Fibroblast of lung (primary cell): ENCODE data around the gene NLRP3. TPM values are rescaled to one million over a fixed set of nuclear protein-coding genes. Genes with fewer than 3 reads are reported as not detected.
A peak's percentile ranks its signal among the peaks of the same experiment; 100 is the strongest.

Experiments used
- DNase-seq, 2 donors: peaks; one replicate each; pipeline versions ENCODE4 v3.0.0 to v3.0.0-alpha.2; 2010; ENCODE audit warnings: low read depth in 2 of 2
- H2AFZ ChIP-seq: 2 replicates; pipeline ENCODE4 v1.5.1; 2012; ENCODE audit warnings: low read length, control low read depth, inconsistent platforms
- H3K27ac ChIP-seq: 2 replicates; pipeline ENCODE4 v1.5.1; 2011; ENCODE audit warnings: low read length, control low read depth; ENCODE audit not compliant: insufficient read depth
- H3K27me3 ChIP-seq: 2 replicates; pipeline ENCODE4 v1.5.1; 2011; ENCODE audit warnings: mild to moderate bottlenecking, low read length; ENCODE audit not compliant: control insufficient read depth, insufficient read depth
- H3K36me3 ChIP-seq: 2 replicates; pipeline ENCODE4 v1.5.1; 2011; ENCODE audit warnings: low read length; ENCODE audit not compliant: control insufficient read depth, insufficient read depth
- H3K4me1 ChIP-seq: 2 replicates; pipeline ENCODE4 v1.5.1; 2011; ENCODE audit warnings: low read length; ENCODE audit not compliant: control insufficient read depth, insufficient read depth; ENCODE audit errors: extremely low read depth
- H3K4me2 ChIP-seq: 2 replicates; pipeline ENCODE4 v1.5.1; 2011; ENCODE audit warnings: low read length, control low read depth; ENCODE audit not compliant: insufficient read depth; ENCODE audit errors: extremely low read depth
- H3K4me3 ChIP-seq, 4 experiments: fragments of 200-600 bp in 1 of 4; sonication (generic) in 1 of 4; replicated peaks in 1 of 4; 2 replicates each; pipeline ENCODE4 v1.5.1; 2011 to 2016; ENCODE audit warnings: low read length in 4 of 4, low read depth in 3 of 4, mild to moderate bottlenecking in 3 of 4, control low read depth in 2 of 4, inconsistent platforms in 1 of 4, mixed read lengths in 1 of 4; ENCODE audit not compliant: insufficient read depth in 1 of 4; ENCODE audit errors: control extremely low read depth in 1 of 4
- H3K79me2 ChIP-seq: 2 replicates; pipeline ENCODE4 v1.5.1; 2012; ENCODE audit warnings: mild to moderate bottlenecking, low read length, inconsistent platforms; ENCODE audit not compliant: control insufficient read depth, insufficient read depth
- H3K9ac ChIP-seq: 2 replicates; pipeline ENCODE4 v1.5.1; 2011; ENCODE audit warnings: mild to moderate bottlenecking, low read length, control low read depth; ENCODE audit not compliant: insufficient read depth
- H3K9me3 ChIP-seq: 2 replicates; pipeline ENCODE4 v1.5.1; 2012; ENCODE audit warnings: low read depth, low read length; ENCODE audit not compliant: control insufficient read depth, insufficient read depth
- H4K20me1 ChIP-seq: 2 replicates; pipeline ENCODE4 v1.5.1; 2011; ENCODE audit warnings: low read length; ENCODE audit not compliant: control insufficient read depth, insufficient read depth; ENCODE audit errors: extremely low read depth
- EZH2 ChIP-seq: IDR thresholded peaks from 2 replicates; pipeline ENCODE4 v1.5.1; 2012; ENCODE audit warnings: low read length, control low read depth, mild to moderate bottlenecking; ENCODE audit errors: missing control alignments
- polyA plus RNA-seq, 2 donors: library from polyadenylated mRNA; depleted of rRNA in 1 of 2; stranded (reverse) in 1 of 2; unstranded in 1 of 2; fragments of >200 nt; gene quantifications; 2 replicates each; pipeline ENCODE4 v1.2.1, GENCODE V29; 2011 to 2012; ENCODE audit warnings: missing spikeins in 1 of 2
- total RNA-seq: library from RNA; depleted of rRNA; stranded (reverse); fragments of >200 nt; gene quantifications from 2 replicates; pipeline ENCODE4 v1.2.1, GENCODE V29; 2014
- TF ChIP-seq, protein P1 (sequence below), 2 donors: IDR thresholded peaks in 1 of 2; conservative IDR thresholded peaks in 1 of 2; 1 replicate in 1 of 2; 2 replicates in 1 of 2; pipeline ENCODE4 v1.5.1; 2011 to 2012; ENCODE audit warnings: low read length in 2 of 2, control low read depth in 1 of 2, inconsistent platforms in 1 of 2, low read depth in 1 of 2, mild to moderate bottlenecking in 1 of 2

NLRP3 gene
- total and polyA plus RNA-seq, 2 donors (not counting 1 experiment from before 2014, with no cell fraction given): under 0.01 to 0.07 TPM

GRCh38 chr1:247487057-247487456 is 71.1 kb downstream of the NLRP3 start:
- H3K79me2 ChIP-seq: no peaks in the 10 kb centered on the region
- H3K4me2 ChIP-seq: no peak overlapping the region
- no peaks in the 10 kb centered on the region for H3K36me3 ChIP-seq
- peak in 1 of 2 donors; percentile 21 for DNase-seq
- TF ChIP-seq, protein P1, sequence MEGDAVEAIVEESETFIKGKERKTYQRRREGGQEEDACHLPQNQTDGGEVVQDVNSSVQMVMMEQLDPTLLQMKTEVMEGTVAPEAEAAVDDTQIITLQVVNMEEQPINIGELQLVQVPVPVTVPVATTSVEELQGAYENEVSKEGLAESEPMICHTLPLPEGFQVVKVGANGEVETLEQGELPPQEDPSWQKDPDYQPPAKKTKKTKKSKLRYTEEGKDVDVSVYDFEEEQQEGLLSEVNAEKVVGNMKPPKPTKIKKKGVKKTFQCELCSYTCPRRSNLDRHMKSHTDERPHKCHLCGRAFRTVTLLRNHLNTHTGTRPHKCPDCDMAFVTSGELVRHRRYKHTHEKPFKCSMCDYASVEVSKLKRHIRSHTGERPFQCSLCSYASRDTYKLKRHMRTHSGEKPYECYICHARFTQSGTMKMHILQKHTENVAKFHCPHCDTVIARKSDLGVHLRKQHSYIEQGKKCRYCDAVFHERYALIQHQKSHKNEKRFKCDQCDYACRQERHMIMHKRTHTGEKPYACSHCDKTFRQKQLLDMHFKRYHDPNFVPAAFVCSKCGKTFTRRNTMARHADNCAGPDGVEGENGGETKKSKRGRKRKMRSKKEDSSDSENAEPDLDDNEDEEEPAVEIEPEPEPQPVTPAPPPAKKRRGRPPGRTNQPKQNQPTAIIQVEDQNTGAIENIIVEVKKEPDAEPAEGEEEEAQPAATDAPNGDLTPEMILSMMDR (conservative IDR thresholded peaks at IDR 0.05 in 1 of 2, IDR thresholded peaks at IDR 0.05 in 1 of 2; ENCODE audit: low read depth in 1 of 2, low read length in 2 of 2): peak; percentile 10 to 32
- no peak for TF ChIP-seq EZH2
- no peak overlapping the region for H2AFZ ChIP-seq
- H3K9me3 ChIP-seq: no peaks in the 10 kb centered on the region
- H4K20me1 ChIP-seq: no peaks in the 10 kb centered on the region
- H3K4me1 ChIP-seq: no peaks in the 10 kb centered on the region
- no peak overlapping the region for H3K4me3 ChIP-seq
- no peak overlapping the region for H3K27ac ChIP-seq
- H3K27me3 ChIP-seq: no peaks in the 10 kb centered on the region
- H3K9ac ChIP-seq: no peak overlapping the region

DNA sequence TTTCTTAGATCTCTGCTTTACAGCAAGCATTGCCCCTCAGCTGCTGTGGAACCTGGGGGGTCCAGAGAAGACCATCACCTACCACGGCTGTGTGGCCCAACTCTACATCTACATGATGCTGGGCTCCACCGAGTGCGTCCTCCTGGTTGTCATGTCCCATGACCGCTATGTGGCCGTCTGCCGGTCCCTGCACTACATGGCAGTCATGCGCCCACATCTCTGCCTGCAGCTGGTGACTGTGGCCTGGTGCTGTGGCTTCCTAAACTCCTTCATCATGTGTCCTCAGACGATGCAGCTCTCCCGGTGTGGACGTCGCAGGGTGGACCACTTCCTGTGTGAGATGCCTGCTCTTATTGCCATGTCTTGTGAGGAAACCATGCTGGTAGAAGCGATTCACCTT is 75.4 kb downstream of the NLRP3 start:
- no peak for DNase-seq
- Histone ChIP-seq H3K4me3 (no peak overlapping the region), H3K9ac (no peak overlapping the region), H3K79me2 (no peaks in the 10 kb centered on the region), H3K4me2 (no peak overlapping the region), H3K27ac (no peak overlapping the region), H3K36me3 (no peaks in the 10 kb centered on the region), H3K27me3 (no peaks in the 10 kb centered on the region), H3K4me1 (no peaks in the 10 kb centered on the region), H3K9me3 (no peaks in the 10 kb centered on the region), H2AFZ (no peak overlapping the region), H4K20me1 (no peaks in the 10 kb centered on the region)
- TF ChIP-seq EZH2: no peak
- TF ChIP-seq, protein P1 (conservative IDR thresholded peaks at IDR 0.05 in 1 of 2, IDR thresholded peaks at IDR 0.05 in 1 of 2; ENCODE audit: low read depth in 1 of 2, low read length in 2 of 2): no peak

DNA sequence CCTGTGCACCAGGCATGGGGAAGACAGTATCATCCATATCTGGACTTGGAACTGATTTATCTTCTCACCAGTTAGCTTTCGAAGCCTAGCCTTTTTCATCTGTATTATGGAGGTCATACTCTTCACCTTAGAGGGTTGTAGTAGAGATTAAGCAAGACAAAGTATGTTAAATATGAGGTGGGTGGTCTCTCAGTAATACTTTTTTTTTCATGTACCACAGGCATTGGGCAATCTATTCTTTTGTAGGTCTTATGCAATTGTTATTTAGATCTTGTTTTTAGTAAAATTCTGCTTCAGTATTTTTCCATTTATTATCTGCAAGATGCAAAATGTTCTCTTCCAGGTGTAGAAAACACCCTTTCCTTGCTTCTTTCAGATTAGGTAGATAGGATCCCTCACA is 77.1 kb downstream of the NLRP3 start:
- H3K4me3 ChIP-seq: no peak overlapping the region
- H3K9me3 ChIP-seq: no peaks in the 10 kb centered on the region
- no peaks in the 10 kb centered on the region for H3K79me2 ChIP-seq
- H2AFZ ChIP-seq: no peak overlapping the region
- no peak for TF ChIP-seq EZH2
- TF ChIP-seq, protein P1 (conservative IDR thresholded peaks at IDR 0.05 in 1 of 2, IDR thresholded peaks at IDR 0.05 in 1 of 2; ENCODE audit: low read depth in 1 of 2, low read length in 2 of 2): no peak
- H3K36me3 ChIP-seq: no peaks in the 10 kb centered on the region
- H3K9ac ChIP-seq: no peak overlapping the region
- H3K27ac ChIP-seq: no peak overlapping the region
- no peaks in the 10 kb centered on the region for H3K27me3 ChIP-seq
- H3K4me1 ChIP-seq: no peaks in the 10 kb centered on the region
- no peaks in the 10 kb centered on the region for H4K20me1 ChIP-seq
- no peak overlapping the region for H3K4me2 ChIP-seq
- DNase-seq: no peak
